ENCODE data around the gene RREB1. TPM values are rescaled to one million over a fixed set of nuclear protein-coding genes. Genes with fewer than 3 reads are reported as not detected.

Gene RREB1
- polyA plus RNA-seq, 2 of the 4 experiments (the other 2 are of a cell fraction): 2.2 to 5.0 TPM

DNA sequence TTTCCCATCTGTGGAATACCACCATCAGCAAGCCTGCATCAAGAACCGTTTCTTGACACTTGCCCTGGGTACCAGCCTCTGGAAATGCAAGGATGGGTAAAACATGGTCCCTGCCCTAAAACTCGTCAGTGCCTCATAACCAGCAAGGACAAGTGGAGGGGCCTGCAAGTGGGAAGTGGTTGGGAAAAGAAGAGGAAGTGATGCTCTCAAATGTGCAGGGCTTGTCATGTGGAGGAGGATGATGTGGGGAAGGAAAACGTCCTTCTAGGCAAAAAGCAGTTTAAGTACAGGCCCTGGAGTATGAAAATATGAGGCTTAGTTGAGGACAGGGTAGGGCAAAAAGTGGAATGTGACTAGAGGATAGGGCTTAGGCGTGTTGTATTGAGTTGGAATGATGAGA lies 19.0 kb downstream of the RREB1 start:
- FAIRE-seq (no peak), ATAC-seq (no peak), DNase-seq (ENCODE audit: low read depth in 1 of 2, low spot score in 1 of 2) (no peak)
- H3K9me3 ChIP-seq: no peaks in the 10 kb centered on the region
- ChIA-PET POLR2A (no interaction called here), CTCF (interaction anchor here (0.7 kb wide), 1 partner anchor 111 kb away, joined by 3 read pairs; no protein-coding TSS in a partner anchor)
- H3K4me3 ChIP-seq: no peak overlapping the region
- TF ChIP-seq RARB (CRISPR knock-in tag; IDR thresholded peaks at IDR 0.05) (no peak), EP300 (IDR thresholded peaks at IDR 0.05) (no peak), FOSL2 (IDR thresholded peaks at IDR 0.05) (no peak), FOSL2 (CRISPR knock-in tag; IDR thresholded peaks at IDR 0.05) (no peak), ZSCAN20 (CRISPR knock-in tag; IDR thresholded peaks at IDR 0.05) (no peak), HOXB5 (CRISPR knock-in tag; IDR thresholded peaks at IDR 0.05) (no peak), NPAS2 (CRISPR knock-in tag; IDR thresholded peaks at IDR 0.05; ENCODE audit: borderline replicate concordance) (no peak), NR3C1 (IDR thresholded peaks at IDR 0.05) (no peak), KDM1A (IDR thresholded peaks at IDR 0.05; ENCODE audit: low read depth) (no peak), BHLHE40 (IDR thresholded peaks at IDR 0.05; ENCODE audit: low read depth, low read length) (no peak), SREBF2 (IDR thresholded peaks at IDR 0.05) (no peak), ZFP36 (IDR thresholded peaks at IDR 0.05; ENCODE audit: borderline replicate concordance, partially characterized antibody) (no peak)
- TF ChIP-seq, protein P1, sequence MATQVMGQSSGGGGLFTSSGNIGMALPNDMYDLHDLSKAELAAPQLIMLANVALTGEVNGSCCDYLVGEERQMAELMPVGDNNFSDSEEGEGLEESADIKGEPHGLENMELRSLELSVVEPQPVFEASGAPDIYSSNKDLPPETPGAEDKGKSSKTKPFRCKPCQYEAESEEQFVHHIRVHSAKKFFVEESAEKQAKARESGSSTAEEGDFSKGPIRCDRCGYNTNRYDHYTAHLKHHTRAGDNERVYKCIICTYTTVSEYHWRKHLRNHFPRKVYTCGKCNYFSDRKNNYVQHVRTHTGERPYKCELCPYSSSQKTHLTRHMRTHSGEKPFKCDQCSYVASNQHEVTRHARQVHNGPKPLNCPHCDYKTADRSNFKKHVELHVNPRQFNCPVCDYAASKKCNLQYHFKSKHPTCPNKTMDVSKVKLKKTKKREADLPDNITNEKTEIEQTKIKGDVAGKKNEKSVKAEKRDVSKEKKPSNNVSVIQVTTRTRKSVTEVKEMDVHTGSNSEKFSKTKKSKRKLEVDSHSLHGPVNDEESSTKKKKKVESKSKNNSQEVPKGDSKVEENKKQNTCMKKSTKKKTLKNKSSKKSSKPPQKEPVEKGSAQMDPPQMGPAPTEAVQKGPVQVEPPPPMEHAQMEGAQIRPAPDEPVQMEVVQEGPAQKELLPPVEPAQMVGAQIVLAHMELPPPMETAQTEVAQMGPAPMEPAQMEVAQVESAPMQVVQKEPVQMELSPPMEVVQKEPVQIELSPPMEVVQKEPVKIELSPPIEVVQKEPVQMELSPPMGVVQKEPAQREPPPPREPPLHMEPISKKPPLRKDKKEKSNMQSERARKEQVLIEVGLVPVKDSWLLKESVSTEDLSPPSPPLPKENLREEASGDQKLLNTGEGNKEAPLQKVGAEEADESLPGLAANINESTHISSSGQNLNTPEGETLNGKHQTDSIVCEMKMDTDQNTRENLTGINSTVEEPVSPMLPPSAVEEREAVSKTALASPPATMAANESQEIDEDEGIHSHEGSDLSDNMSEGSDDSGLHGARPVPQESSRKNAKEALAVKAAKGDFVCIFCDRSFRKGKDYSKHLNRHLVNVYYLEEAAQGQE (IDR thresholded peaks at IDR 0.05): no peak
- TF ChIP-seq, protein P2, sequence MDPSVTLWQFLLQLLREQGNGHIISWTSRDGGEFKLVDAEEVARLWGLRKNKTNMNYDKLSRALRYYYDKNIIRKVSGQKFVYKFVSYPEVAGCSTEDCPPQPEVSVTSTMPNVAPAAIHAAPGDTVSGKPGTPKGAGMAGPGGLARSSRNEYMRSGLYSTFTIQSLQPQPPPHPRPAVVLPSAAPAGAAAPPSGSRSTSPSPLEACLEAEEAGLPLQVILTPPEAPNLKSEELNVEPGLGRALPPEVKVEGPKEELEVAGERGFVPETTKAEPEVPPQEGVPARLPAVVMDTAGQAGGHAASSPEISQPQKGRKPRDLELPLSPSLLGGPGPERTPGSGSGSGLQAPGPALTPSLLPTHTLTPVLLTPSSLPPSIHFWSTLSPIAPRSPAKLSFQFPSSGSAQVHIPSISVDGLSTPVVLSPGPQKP (IDR thresholded peaks at IDR 0.05; ENCODE audit: low read depth, low read length): no peak
- TF ChIP-seq, protein P3, sequence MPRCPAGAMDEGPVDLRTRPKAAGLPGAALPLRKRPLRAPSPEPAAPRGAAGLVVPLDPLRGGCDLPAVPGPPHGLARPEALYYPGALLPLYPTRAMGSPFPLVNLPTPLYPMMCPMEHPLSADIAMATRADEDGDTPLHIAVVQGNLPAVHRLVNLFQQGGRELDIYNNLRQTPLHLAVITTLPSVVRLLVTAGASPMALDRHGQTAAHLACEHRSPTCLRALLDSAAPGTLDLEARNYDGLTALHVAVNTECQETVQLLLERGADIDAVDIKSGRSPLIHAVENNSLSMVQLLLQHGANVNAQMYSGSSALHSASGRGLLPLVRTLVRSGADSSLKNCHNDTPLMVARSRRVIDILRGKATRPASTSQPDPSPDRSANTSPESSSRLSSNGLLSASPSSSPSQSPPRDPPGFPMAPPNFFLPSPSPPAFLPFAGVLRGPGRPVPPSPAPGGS (IDR thresholded peaks at IDR 0.05): no peak
- peaks cover 23% of the 10 kb centered on the region for H3K4me1 ChIP-seq
- whole genome bisulfite sequencing (ENCODE audit: missing lambda C conversion rate): 87% methylated on average over 4 of the region's 4 CpGs
- no peak overlapping the region for H3K4me2 ChIP-seq
- H3K27ac ChIP-seq: no peak overlapping the region

DNA sequence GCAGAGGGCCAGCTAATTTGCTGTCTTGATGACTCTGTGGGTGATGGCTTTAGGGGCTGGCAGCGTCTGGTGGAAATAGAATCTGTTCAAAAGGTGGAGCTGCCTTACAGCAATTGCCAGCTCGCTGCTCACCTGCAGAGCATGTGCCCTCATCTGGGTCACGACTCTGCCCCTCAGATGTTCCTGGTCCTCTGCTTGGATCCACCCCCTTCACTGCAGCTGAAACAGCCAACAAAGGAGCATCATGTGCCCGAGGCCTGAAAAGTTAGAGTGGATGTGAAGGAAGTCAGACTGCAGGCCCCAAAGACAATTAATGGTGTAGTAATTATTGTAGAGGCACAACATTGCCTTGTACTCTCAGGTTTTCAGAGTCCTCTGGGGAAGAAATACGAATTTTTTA lies 19.9 kb downstream of the RREB1 start:
- Histone ChIP-seq H3K4me2 (no peak overlapping the region), H3K27ac (no peak overlapping the region; a peak in 1 of 6 replicates), H3K9me3 (no peaks in the 10 kb centered on the region), H3K4me1 (peaks cover 23% of the 10 kb centered on the region), H3K4me3 (no peak overlapping the region)
- DNase-seq (ENCODE audit: low read depth in 1 of 2, low spot score in 1 of 2) (no peak), FAIRE-seq (no peak), ATAC-seq (no peak)
- TF ChIP-seq NPAS2 (CRISPR knock-in tag; IDR thresholded peaks at IDR 0.05; ENCODE audit: borderline replicate concordance) (no peak), CHD4 (IDR thresholded peaks at IDR 0.05; ENCODE audit: borderline replicate concordance) (no peak), PHF8 (IDR thresholded peaks at IDR 0.05; ENCODE audit: borderline replicate concordance, low read depth) (no peak), HOXB13 (CRISPR knock-in tag; IDR thresholded peaks at IDR 0.05; ENCODE audit: low read depth) (no peak), RFX5 (IDR thresholded peaks at IDR 0.05) (no peak), GATA3 (IDR thresholded peaks at IDR 0.05; ENCODE audit: borderline replicate concordance) (no peak), CEBPB (IDR thresholded peaks at IDR 0.05) (no peak), EHF (CRISPR knock-in tag; IDR thresholded peaks at IDR 0.05) (no peak), RNF2 (IDR thresholded peaks at IDR 0.05; ENCODE audit: borderline replicate concordance, low read depth) (no peak), CBX2 (IDR thresholded peaks at IDR 0.05; ENCODE audit: borderline replicate concordance, low read depth) (no peak), FOSL2 (IDR thresholded peaks at IDR 0.05) (no peak), FOSL2 (CRISPR knock-in tag; IDR thresholded peaks at IDR 0.05) (no peak), BHLHE40 (IDR thresholded peaks at IDR 0.05; ENCODE audit: low read depth, low read length) (no peak), TFCP2L1 (CRISPR knock-in tag; IDR thresholded peaks at IDR 0.05) (no peak), ZSCAN20 (CRISPR knock-in tag; IDR thresholded peaks at IDR 0.05) (no peak), NFE2L2 (conservative IDR thresholded peaks at IDR 0.05; ENCODE audit: low read length) (no peak), CHD2 (IDR thresholded peaks at IDR 0.05; ENCODE audit: low read length, partially characterized antibody) (no peak)
- TF ChIP-seq, protein P3 (IDR thresholded peaks at IDR 0.05): no peak
- TF ChIP-seq, protein P4, sequence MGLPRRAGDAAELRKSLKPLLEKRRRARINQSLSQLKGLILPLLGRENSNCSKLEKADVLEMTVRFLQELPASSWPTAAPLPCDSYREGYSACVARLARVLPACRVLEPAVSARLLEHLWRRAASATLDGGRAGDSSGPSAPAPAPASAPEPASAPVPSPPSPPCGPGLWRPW (IDR thresholded peaks at IDR 0.05): no peak
- TF ChIP-seq, protein P5, sequence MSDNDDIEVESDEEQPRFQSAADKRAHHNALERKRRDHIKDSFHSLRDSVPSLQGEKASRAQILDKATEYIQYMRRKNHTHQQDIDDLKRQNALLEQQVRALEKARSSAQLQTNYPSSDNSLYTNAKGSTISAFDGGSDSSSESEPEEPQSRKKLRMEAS (IDR thresholded peaks at IDR 0.05): no peak
- 90% methylated on average over 5 of the region's 5 CpGs for WGBS (ENCODE audit: missing lambda C conversion rate)
- POLR2A ChIA-PET: interaction anchor here (1.4 kb wide), 1 partner anchor 10 kb away, joined by 3 read pairs; no protein-coding TSS in a partner anchor
- CTCF ChIA-PET: interaction anchor here (1.0 kb wide), 1 partner anchor 115 kb away, joined by 4 read pairs; no protein-coding TSS in a partner anchor
